Suprapubic skin (tissue), 4 donors: Measurements from ENCODE around the gene GPSM3.

Experiments
- CTCF ChIP-seq, 2 donors: fragments of 200-600 bp in 1 of 2; fragments of 450-650 bp in 1 of 2; sonication (generic) in 1 of 2; IDR thresholded peaks; one replicate each; pipeline ENCODE4 v1.5.1; 2016 to 2019; ENCODE audit warnings: antibody characterized with exemption in 2 of 2, mild to moderate bottlenecking in 1 of 2, moderate library complexity in 1 of 2
- EP300 ChIP-seq: sonication (generic); formaldehyde crosslinking; IDR thresholded peaks from one replicate; pipeline ENCODE4 v1.6.1; 2017; ENCODE audit warnings: antibody characterized with exemption
- POLR2AphosphoS5 ChIP-seq, 3 donors: sonication (generic); formaldehyde crosslinking; IDR thresholded peaks; one replicate each; pipeline ENCODE4 v1.6.1; 2017; ENCODE audit warnings: antibody characterized with exemption in 3 of 3

- no peak for TF ChIP-seq POLR2AphosphoS5 (IDR thresholded peaks at IDR 0.05)
- no peak for TF ChIP-seq CTCF (IDR thresholded peaks at IDR 0.05)
- TF ChIP-seq EP300, result no peak
Observed at GRCh38 chr6:32151181-32151862, 41.1 kb downstream of the GPSM3 start.
